ENCODE measurements around the gene MYLIP. TPM values are rescaled to one million over a fixed set of nuclear protein-coding genes. Genes with fewer than 3 reads are reported as not detected.

Gene MYLIP
- total RNA-seq, 1 experiment from 2014 or later, result 27.0 TPM

- Mint-ChIP-seq H3K4me1 (peaks cover 15 to 30% of the 10 kb centered on the region in 2 experiments), H3K36me3 (ENCODE audit: insufficient read depth in 1 of 3, low read depth in 3 of 3) (peaks cover 0 to 3% (median 3%) of the 10 kb centered on the region in 3 experiments; a peak in 3 of 7 replicates), H3K27me3 (ENCODE audit: low read depth) (no peaks in the 10 kb centered on the region; the same call in 1 of the 2 replicates), H3K9me3 (peaks cover 0 to 2% of the 10 kb centered on the region in 2 experiments; a peak in 2 of 5 replicates), H3K4me3 (no peak overlapping the region), H3K27ac (no peak overlapping the region)
- no peak overlapping the region for H2BK5ac ChIP-seq (ENCODE audit: insufficient read length, low read length)
- H3K27me3 ChIP-seq (ENCODE audit: insufficient read depth, low read length), result no peaks in the 10 kb centered on the region
- no peak overlapping the region for H3K23ac ChIP-seq (ENCODE audit: insufficient read length, low read depth, low read length)
- H4K5ac ChIP-seq (ENCODE audit: insufficient read length, low read depth, low read length), result no peak overlapping the region
- no peaks in the 10 kb centered on the region for H3K79me1 ChIP-seq (ENCODE audit: insufficient read depth, low read depth, low read length, poor library complexity, severe bottlenecking)
- H2BK12ac ChIP-seq (ENCODE audit: insufficient read length, low read depth, low read length), result no peak overlapping the region
- no peak overlapping the region for H3T11ph ChIP-seq (ENCODE audit: low read length)
- no peak overlapping the region for H3K4me2 ChIP-seq (ENCODE audit: insufficient read depth, insufficient read length, low read length)
- no peaks in the 10 kb centered on the region for H3K23me2 ChIP-seq (ENCODE audit: insufficient read length, low read depth, low read length, poor library complexity, severe bottlenecking)
- H3K27ac ChIP-seq (ENCODE audit: insufficient read length, low read depth, low read length), result no peak overlapping the region
- no peak overlapping the region for H2BK15ac ChIP-seq (ENCODE audit: low read depth, low read length)
- no peak overlapping the region for H3K18ac ChIP-seq (ENCODE audit: insufficient read length, low read depth, low read length)
- H4K8ac ChIP-seq (replicated peaks; ENCODE audit: insufficient read length, low read depth, low read length), result no peak overlapping the region
- no peak overlapping the region for H3K9ac ChIP-seq (ENCODE audit: extremely low read depth, insufficient read length, low read length)
- H3K4ac ChIP-seq (ENCODE audit: low read depth, low read length), result no peak overlapping the region
- no peak for TF ChIP-seq CTCF (conservative IDR thresholded peaks at IDR 0.05)
- 0 out of 2 replicates have a peak, but pooled peaks cover 3% of the 10 kb centered on the region for H3K4me1 ChIP-seq (ENCODE audit: insufficient read depth, low read length)
- H3K14ac ChIP-seq (ENCODE audit: insufficient read depth, low read length), result no peak overlapping the region
- H2AK5ac ChIP-seq (ENCODE audit: insufficient read length, low read length), result no peak overlapping the region
- no peak overlapping the region for H2BK120ac ChIP-seq (ENCODE audit: low read depth, low read length, poor library complexity, severe bottlenecking)
- H3K9me3 ChIP-seq (ENCODE audit: control insufficient read depth, low read depth, low read length), result no peaks in the 10 kb centered on the region
- no peak overlapping the region for H2AFZ ChIP-seq (ENCODE audit: low read length)
- WGBS (ENCODE audit: extremely low coverage, insufficient read length, low lambda C conversion rate), result no CpG with 5 or more reads among the region's 7 CpGs
- H4K91ac ChIP-seq (ENCODE audit: insufficient read length, low read depth, low read length), result no peak overlapping the region
- no peaks in the 10 kb centered on the region for H4K20me1 ChIP-seq (ENCODE audit: control insufficient read depth, insufficient read depth, insufficient read length)
- H3K56ac ChIP-seq (ENCODE audit: insufficient read length, low read depth, low read length), result no peak overlapping the region
- H3K79me2 ChIP-seq (ENCODE audit: insufficient read depth, low read length), result no peaks in the 10 kb centered on the region
- H2BK20ac ChIP-seq (ENCODE audit: low read depth, low read length, poor library complexity, severe bottlenecking), result no peak overlapping the region
- no peak for DNase-seq
Observed at GRCh38 chr6:16178351-16178750, 49.5 kb downstream of the MYLIP start.
